K562 (cell line): ENCODE measurements around the gene SIRT4. TPM values are rescaled to one million over a fixed set of nuclear protein-coding genes. Genes with fewer than 3 reads are reported as not detected.

Experiments used
- ATAC-seq: fragments of 200-7000 bp; cut with Tn5 transposase; 3 replicates; pipeline ENCODE4 v1.9.1; 2020; ENCODE audit warnings: moderate library complexity
- BruUV-seq: library from RNA; stranded (reverse); fragments of 400-500 nt; replicated peaks from 2 replicates; lab custom pipeline; 2021; lab: Mats Ljungman, UMichigan
- CTCF ChIA-PET: fragments of 300-600 bp; formaldehyde crosslinking; extraction: SDS; loops from one replicate; lab custom pipeline; 2021; ENCODE audit warnings: low intra/inter-chr PET ratio; lab: Yijun Ruan, JAX
- POLR2A ChIA-PET: fragments of 300-600, 350-650 bp; sonication (Branson Sonifier 250); formaldehyde crosslinking; extraction: SDS; loops from one replicate; lab custom pipeline; 2021; ENCODE audit warnings: antibody characterized with exemption, inconsistent platforms; lab: Yijun Ruan, JAX
- DNase-seq, 4 experiments: peaks; one replicate each; pipeline versions ENCODE4 v3.0.0 to v3.0.0-alpha.2; 2011 to 2018; ENCODE audit warnings: low spot score in 3 of 4, mixed read lengths in 3 of 4; ENCODE audit errors: extremely low read depth in 1 of 4
- FAIRE-seq: peaks from 2 replicates; lab custom pipeline; 2011; peaks lifted over from hg19 to GRCh38; lab: Jason Lieb, UNC
- H2AFZ ChIP-seq: 2 replicates; pipeline ENCODE4 v1.6.0; 2011; ENCODE audit warnings: low read depth, low read length, control low read depth, inconsistent platforms
- H3K27ac ChIP-seq: fragments of 200-600 bp; 3 replicates; pipeline ENCODE4 v1.8.0; 2011; ENCODE audit warnings: low read depth, mild to moderate bottlenecking, control low read depth, inconsistent platforms, low read length, moderate library complexity, mixed read lengths; ENCODE audit errors: extremely low read depth
- H3K27me3 ChIP-seq, 2 experiments: fragments of 300-600 bp in 1 of 2; 2 replicates in 1 of 2; 3 replicates in 1 of 2; pipeline versions ENCODE4 v1.6.0 to v1.8.0; 2011; ENCODE audit warnings: inconsistent platforms in 2 of 2, low read length in 2 of 2, mild to moderate bottlenecking in 1 of 2, mixed read lengths in 1 of 2, moderate library complexity in 1 of 2; ENCODE audit not compliant: control insufficient read depth in 2 of 2, insufficient read depth in 2 of 2
- H3K36me3 ChIP-seq: fragments of 300-600 bp; 3 replicates; pipeline ENCODE4 v1.8.0; 2011; ENCODE audit warnings: mild to moderate bottlenecking, low read length, inconsistent platforms; ENCODE audit not compliant: control insufficient read depth, insufficient read depth
- H3K4me1 ChIP-seq, 2 experiments: fragments of 200-600 bp in 1 of 2; replicated peaks in 1 of 2; 2 replicates in 1 of 2; 3 replicates in 1 of 2; pipeline versions ENCODE4 v1.5.1 to v1.8.0; 2011; ENCODE audit warnings: inconsistent platforms in 2 of 2, low read length in 2 of 2, mild to moderate bottlenecking in 1 of 2, mixed read lengths in 1 of 2, moderate library complexity in 1 of 2; ENCODE audit not compliant: control insufficient read depth in 2 of 2, insufficient read depth in 2 of 2
- H3K4me2 ChIP-seq: 2 replicates; pipeline ENCODE4 v1.6.1; 2011; ENCODE audit warnings: low read length, control low read depth, inconsistent platforms, mixed read lengths; ENCODE audit not compliant: insufficient read depth
- H3K4me3 ChIP-seq: fragments of 200-600 bp; sonication (generic), shearing (Covaris generic); 2 replicates; pipeline ENCODE4 v1.5.1; 2016; ENCODE audit warnings: control low read depth, inconsistent platforms
- H3K79me2 ChIP-seq: fragments of 200-600 bp; 3 replicates; pipeline ENCODE4 v1.8.0; 2011; ENCODE audit warnings: low read length, inconsistent platforms; ENCODE audit not compliant: control insufficient read depth, insufficient read depth
- H3K9ac ChIP-seq, 2 experiments: 2 replicates each; pipeline versions ENCODE4 v1.6.0 to v1.6.1; 2011; ENCODE audit warnings: low read depth in 2 of 2, low read length in 2 of 2, control low read depth in 1 of 2, inconsistent platforms in 1 of 2, mild to moderate bottlenecking in 1 of 2, mixed read lengths in 1 of 2; ENCODE audit not compliant: insufficient read depth in 1 of 2
- H3K9me1 ChIP-seq: one replicate; pipeline ENCODE4 v1.6.0; 2011; ENCODE audit warnings: inconsistent platforms, mild to moderate bottlenecking, low read length, moderate library complexity; ENCODE audit not compliant: control insufficient read depth, insufficient read depth
- H3K9me3 ChIP-seq: replicated peaks from 2 replicates; pipeline ENCODE4 v1.5.1; 2011; ENCODE audit warnings: low read depth, low read length, inconsistent platforms; ENCODE audit not compliant: control insufficient read depth, insufficient read depth
- H4K20me1 ChIP-seq: replicated peaks from 2 replicates; pipeline ENCODE4 v1.6.1; 2011; ENCODE audit warnings: low read length, inconsistent platforms, mixed read lengths; ENCODE audit not compliant: control insufficient read depth, insufficient read depth
- ATF4 ChIP-seq: fragments of 450-650 bp; formaldehyde crosslinking; IDR thresholded peaks from 2 replicates; pipeline ENCODE4 v1.4.0; 2022; ENCODE audit warnings: mild to moderate bottlenecking, moderate library complexity
- HEY1 ChIP-seq: fragments of 250-450 bp; sonication (Bioruptor Pico); IDR thresholded peaks from 2 replicates; pipeline ENCODE4 v1.5.0; 2020; ENCODE audit warnings: mild to moderate bottlenecking, moderate library complexity, borderline replicate concordance
- KLF10 ChIP-seq: fragments of 250-450 bp; sonication (Bioruptor Pico); IDR thresholded peaks from 2 replicates; pipeline ENCODE4 v1.6.1; 2021; ENCODE audit warnings: matching md5 sums
- MED1 ChIP-seq: sonication (generic); formaldehyde crosslinking; IDR thresholded peaks from 2 replicates; pipeline ENCODE4 v1.8.1; 2023; ENCODE audit warnings: missing genetic modification reagents, borderline replicate concordance
- PREB ChIP-seq: sonication (generic); formaldehyde crosslinking; IDR thresholded peaks from 2 replicates; pipeline ENCODE4 v1.8.1; 2023; ENCODE audit warnings: mild to moderate bottlenecking, missing genetic modification reagents
- PRPF4 ChIP-seq: fragments of 200-400 bp; formaldehyde crosslinking; IDR thresholded peaks from one replicate; pipeline ENCODE4 v1.6.1; 2017; ENCODE audit warnings: low read length, low read depth, mild to moderate bottlenecking; ENCODE audit not compliant: insufficient read depth, poor library complexity, severe bottlenecking
- RBBP5 ChIP-seq: fragments of 200-600 bp; sonication (generic); IDR thresholded peaks from 2 replicates; pipeline ENCODE4 v1.6.1; 2012; ENCODE audit warnings: borderline replicate concordance, mild to moderate bottlenecking, low read length, control low read depth, inconsistent platforms; ENCODE audit not compliant: insufficient read depth, poor library complexity, severe bottlenecking
- RNF2 ChIP-seq: sonication (generic); IDR thresholded peaks from 2 replicates; pipeline ENCODE4 v1.6.1; 2016
- SIN3B ChIP-seq: fragments of 450-650 bp; IDR thresholded peaks from 2 replicates; pipeline ENCODE4 v1.6.1; 2017; ENCODE audit warnings: low read depth, mild to moderate bottlenecking, moderate library complexity
- SRSF1 ChIP-seq: fragments of 200-400 bp; formaldehyde crosslinking; IDR thresholded peaks from 2 replicates; pipeline ENCODE4 v1.6.1; 2017; ENCODE audit warnings: mild to moderate bottlenecking, low read depth, low read length, moderate library complexity
- YY1 ChIP-seq, 3 experiments: IDR thresholded peaks; 2 replicates each; pipeline ENCODE4 v1.6.1; 2011; ENCODE audit warnings: low read length in 2 of 3, mild to moderate bottlenecking in 2 of 3, moderate library complexity in 2 of 3, borderline replicate concordance in 1 of 3, control low read depth in 1 of 3, low read depth in 1 of 3; ENCODE audit not compliant: insufficient read depth in 3 of 3, insufficient replicate concordance in 2 of 3, control insufficient read depth in 1 of 3, insufficient read length in 1 of 3; ENCODE audit errors: extremely low read depth in 1 of 3
- ZFX ChIP-seq: sonication (generic); formaldehyde crosslinking; IDR thresholded peaks from 2 replicates; pipeline ENCODE4 v1.8.0; 2022; ENCODE audit warnings: mild to moderate bottlenecking, missing genetic modification reagents, moderate library complexity
- ZHX1 ChIP-seq: fragments of 150-350 bp; conservative IDR thresholded peaks from 2 replicates; pipeline ENCODE4 v1.6.1; 2014; ENCODE audit warnings: low read length
- ZKSCAN1 ChIP-seq: fragments of 150-350 bp; IDR thresholded peaks from 2 replicates; pipeline ENCODE4 v1.6.1; 2016; ENCODE audit warnings: low read depth, low read length
- ZNF175 ChIP-seq: fragments of 200-800 bp; sonication (Bioruptor generic); IDR thresholded peaks from 2 replicates; pipeline ENCODE4 v1.6.1; 2016; ENCODE audit warnings: low read depth, mild to moderate bottlenecking, missing genetic modification characterization, missing compliant biosample characterization
- ZNF232 ChIP-seq: sonication (generic); formaldehyde crosslinking; IDR thresholded peaks from 2 replicates; pipeline ENCODE4 v1.8.0; 2022; ENCODE audit warnings: mild to moderate bottlenecking, missing genetic modification reagents
- WGBS: fragments of 100-300 bp; shearing (Covaris generic); methylation state at CpG from one replicate; pipeline ENCODE4 v1.1.6; 2016; ENCODE audit warnings: low coverage, mixed read lengths; ENCODE audit not compliant: insufficient coverage; ENCODE audit errors: missing lambda C conversion rate; 5-methylcytosine and 5-hydroxymethylcytosine counted together
- in situ Hi-C: fragments of 300-500 bp; cut with MboI; formaldehyde crosslinking; loops from 4 replicates; pipeline ENCODE4 v1.15.0; 2018; ENCODE audit warnings: inconsistent platforms, mixed read lengths
- intact Hi-C: fragments of 100-400 bp; cut with micrococcal nuclease; formaldehyde crosslinking; loops from 2 replicates; pipeline ENCODE4 v1.14.2; 2022
- polyA plus RNA-seq, 8 experiments: library from polyadenylated mRNA; depleted of rRNA in 4 of 8; stranded (reverse) in 5 of 8; unstranded in 3 of 8; fragments of >200 nt; fragmentation: Nextera tagmentation in 2 of 8; fragmentation: Illumina TruSeq in 1 of 8; extraction: Ambion mirVana in 2 of 8; extraction: Trizol in 1 of 8; gene quantifications; 2 replicates each; pipeline versions ENCODE4 v1.2.1 to v1.2.3, GENCODE V29; 2011 to 2014; ENCODE audit warnings: inconsistent platforms in 1 of 8, missing spikeins in 1 of 8
- total RNA-seq, 7 experiments: library from RNA; depleted of rRNA in 6 of 7; stranded (reverse); fragments of >200 nt in 6 of 7; fragmentation: Illumina TruSeq in 2 of 7; extraction: Trizol in 2 of 7; gene quantifications; 2 replicates each; pipeline versions ENCODE4 v1.2.1 to v1.2.3, GENCODE V29; 2011 to 2021; ENCODE audit warnings: low replicate concordance in 1 of 7

The SIRT4 gene
- total and polyA plus RNA-seq, 9 of the 15 experiments (the other 6 are each of a cell fraction or from before 2014, with no cell fraction given) = 0.86 to 5.2 (median 2.4) TPM

DNA sequence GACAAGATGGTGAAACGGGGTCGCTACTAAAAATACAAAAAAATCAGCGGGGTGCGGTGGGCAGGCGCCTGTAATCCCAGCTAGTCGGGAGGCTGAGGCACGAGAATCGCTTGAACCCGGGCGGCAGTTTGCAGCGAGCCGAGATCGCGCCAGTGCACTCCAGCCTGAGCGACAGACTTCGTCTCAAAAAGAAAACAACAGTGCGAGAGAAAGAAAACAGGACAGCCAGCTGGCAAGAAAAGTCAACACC, 9.8 kb upstream of the SIRT4 start:
- H3K4me3 ChIP-seq = peak overlapping the region; percentile 44
- FAIRE-seq (no peak), DNase-seq (no peak), ATAC-seq (peak; percentile 6)
- H4K20me1 ChIP-seq = no peaks in the 10 kb centered on the region
- POLR2A ChIA-PET = interaction anchor here (0.6 to 7.2 kb wide), 59 partner anchors 8 to 526 kb away, joined by 3 to 420 read pairs (median 8); partner anchors contain the start of genes BICDL1, COQ5, COX6A1 and DYNLL1
- peak overlapping the region; percentile 78 for H2AFZ ChIP-seq
- H3K9me1 ChIP-seq = no peaks in the 10 kb centered on the region
- intact Hi-C loops (loop anchor here (10.0 kb wide), 1 partner anchor 178 kb away; the partner anchor contains the start of gene RAB35), in situ Hi-C loops (no loop called here)
- CTCF ChIA-PET = no interaction called here
- peak overlapping the region; percentile 100 for H3K27ac ChIP-seq
- H3K9me3 ChIP-seq = no peaks in the 10 kb centered on the region
- no peaks in the 10 kb centered on the region for H3K79me2 ChIP-seq
- peak overlapping the region; percentile 93 to 95 for H3K9ac ChIP-seq
- WGBS = under 1% methylated on average over 17 of the region's 17 CpGs
- no peaks in the 10 kb centered on the region for H3K36me3 ChIP-seq
- peak overlapping the region; percentile 79 for H3K4me2 ChIP-seq
- peaks cover 8 to 18% of the 10 kb centered on the region in 2 experiments; a peak in 4 of 5 replicates for H3K4me1 ChIP-seq
- BruUV-seq = TSS peak; percentile 97
- H3K27me3 ChIP-seq = no peaks in the 10 kb centered on the region
- TF ChIP-seq ATF4 (CRISPR knock-in tag) (no peak), ZNF175 (CRISPR knock-in tag) (no peak), RBBP5 (peak; percentile 46), SRSF1 (no peak), MED1 (CRISPR knock-in tag) (no peak), KLF10 (CRISPR knock-in tag) (no peak), HEY1 (CRISPR knock-in tag) (no peak), ZFX (no peak), PRPF4 (no peak), ZHX1 (no peak), RNF2 (no peak), PREB (CRISPR knock-in tag) (no peak), SIN3B (no peak), ZKSCAN1 (0 out of 2 replicates have a peak, but pooled peaks have one; percentile 3), YY1 (IDR thresholded peaks at IDR 0.05; ENCODE audit: borderline replicate concordance in 1 of 3, control insufficient read depth in 1 of 3, extremely low read depth in 1 of 3, insufficient read depth in 3 of 3, insufficient read length in 1 of 3, insufficient replicate concordance in 2 of 3, low read depth in 1 of 3, low read length in 2 of 3) (no peak), ZNF232 (CRISPR knock-in tag) (no peak)
